DMS 273 treated with DMSO at 0.1 percent for 48 hours (cell line): Measurements from ENCODE around the gene GEMIN5.

Experiments
- DNase-seq: peaks from one replicate; lab custom pipeline; 2025; lab: John Stamatoyannopoulos, UW

The GEMIN5 gene

GRCh38 chr5:154884424-154884823, 53.6 kb downstream of the GEMIN5 start:
- DNase-seq, result no peak

- DNase-seq, result no peak
Observed at GRCh38 chr5:154881986-154882385, 56.0 kb downstream of the GEMIN5 start.

GRCh38 chr5:154878642-154879335, 59.2 kb downstream of the GEMIN5 start:
- DNase-seq, result no peak

- DNase-seq, result no peak
Observed at GRCh38 chr5:154873791-154874331, 64.2 kb downstream of the GEMIN5 start.

- no peak for DNase-seq
Observed at GRCh38 chr5:154871734-154872133, 66.3 kb downstream of the GEMIN5 start.

- DNase-seq, result no peak
Observed at GRCh38 chr5:154868702-154869101, 69.3 kb downstream of the GEMIN5 start.

GRCh38 chr5:154866841-154867240, 71.2 kb downstream of the GEMIN5 start:
- no peak for DNase-seq

GRCh38 chr5:154865466-154866184, 72.4 kb downstream of the GEMIN5 start:
- DNase-seq, result no peak

- DNase-seq, result no peak
Observed at GRCh38 chr5:154863291-154864080, 74.5 kb downstream of the GEMIN5 start.

- DNase-seq, result no peak
Observed at GRCh38 chr5:154862766-154863165, 75.2 kb downstream of the GEMIN5 start.

GRCh38 chr5:154861946-154862345, 76.1 kb downstream of the GEMIN5 start:
- DNase-seq, result no peak

- no peak for DNase-seq
Observed at GRCh38 chr5:154860765-154861164, 77.2 kb downstream of the GEMIN5 start.

GRCh38 chr5:154860123-154860522, 77.9 kb downstream of the GEMIN5 start:
- no peak for DNase-seq

GRCh38 chr5:154858972-154859871, 78.8 kb downstream of the GEMIN5 start:
- no peak for DNase-seq

GRCh38 chr5:154858297-154858971, 79.6 kb downstream of the GEMIN5 start, which contains the start of gene CNOT8:
Gene CNOT8, plus strand, starts transcription at chr5:154858627. Its CDS starts 4,652 bp downstream, at chr5:154863279.
- peak; percentile 96 for DNase-seq

GRCh38 chr5:154857530-154858296, 80.3 kb downstream of the GEMIN5 start:
- DNase-seq, result peak; percentile 96

- DNase-seq, result no peak
Observed at GRCh38 chr5:154851351-154851750, 86.7 kb downstream of the GEMIN5 start.

- no peak for DNase-seq
Observed at GRCh38 chr5:154850255-154851062, 87.6 kb downstream of the GEMIN5 start, which contains the start of gene FAXDC2. Gene FAXDC2, minus strand, starts transcription at chr5:154850603. Its CDS starts 12,425 bp downstream, at chr5:154838178.

- DNase-seq, result no peak
Observed at GRCh38 chr5:154849791-154850201, 88.2 kb downstream of the GEMIN5 start.
